ENCODE measurements around the gene SLC19A1.

The SLC19A1 gene

GRCh38 chr21:45516671-45517151, 25.5 kb downstream of the SLC19A1 start:
- no peak for DNase-seq (ENCODE audit: low read depth)

GRCh38 chr21:45516071-45516670, 26.1 kb downstream of the SLC19A1 start:
- DNase-seq (ENCODE audit: low read depth): no peak

GRCh38 chr21:45515241-45516061, 26.8 kb downstream of the SLC19A1 start:
- DNase-seq (ENCODE audit: low read depth): no peak

DNA sequence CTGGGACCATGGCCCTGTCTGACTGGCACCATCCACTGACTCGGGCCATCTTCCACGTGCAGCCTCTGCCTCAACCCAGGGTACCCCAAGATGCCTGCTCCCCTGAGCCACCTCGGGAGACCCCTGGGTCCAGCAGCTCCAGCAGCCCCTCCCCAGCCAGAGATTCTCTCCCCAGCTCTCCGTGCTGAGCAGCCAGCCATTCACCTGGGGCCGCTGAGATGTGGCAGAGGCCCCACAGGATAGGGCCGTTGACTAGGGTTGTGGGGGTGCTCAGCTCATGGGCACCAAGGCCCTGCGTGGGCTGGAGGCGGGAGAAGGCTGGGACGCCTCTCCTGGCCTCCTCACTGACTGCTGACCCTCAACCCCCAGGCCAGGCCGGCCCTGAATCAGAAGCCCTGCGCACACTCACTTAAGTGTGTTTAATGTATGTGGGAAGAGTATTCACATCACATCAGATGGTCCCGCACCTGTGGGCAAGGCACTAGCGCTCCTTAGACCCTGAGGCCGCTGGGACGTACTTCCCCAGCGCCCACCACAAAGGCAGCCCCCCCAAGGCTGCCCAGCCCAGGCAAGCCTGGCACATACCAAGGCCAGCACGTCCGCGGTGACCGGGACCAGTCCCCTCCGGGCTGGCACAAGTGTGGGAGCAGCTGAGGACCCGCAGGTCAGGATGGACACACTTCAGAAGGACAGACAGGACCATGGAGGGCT, 27.8 kb downstream of the SLC19A1 start:
- DNase-seq (ENCODE audit: low read depth): no peak

GRCh38 chr21:45513741-45514310, 28.4 kb downstream of the SLC19A1 start:
- no peak for DNase-seq (ENCODE audit: low read depth)

- no peak for DNase-seq (ENCODE audit: low read depth)
These were observed 29.1 kb downstream of the SLC19A1 start for GRCh38 chr21:45513003-45513717.

DNA sequence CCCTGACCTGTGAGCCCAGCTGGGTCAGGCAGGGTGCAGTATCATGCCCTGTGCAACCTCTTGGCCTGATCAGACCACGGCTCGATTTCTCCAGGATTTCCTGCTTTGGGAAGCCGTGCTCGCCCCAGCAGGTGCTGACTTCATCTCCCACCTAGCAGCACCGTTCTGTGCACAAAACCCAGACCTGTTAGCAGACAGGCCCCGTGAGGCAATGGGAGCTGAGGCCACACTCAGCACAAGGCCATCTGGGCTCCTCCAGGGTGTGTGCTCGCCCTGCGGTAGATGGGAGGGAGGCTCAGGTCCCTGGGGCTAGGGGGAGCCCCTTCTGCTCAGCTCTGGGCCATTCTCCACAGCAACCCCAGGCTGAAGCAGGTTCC, 29.6 kb downstream of the SLC19A1 start:
- DNase-seq (ENCODE audit: low read depth): no peak

DNA sequence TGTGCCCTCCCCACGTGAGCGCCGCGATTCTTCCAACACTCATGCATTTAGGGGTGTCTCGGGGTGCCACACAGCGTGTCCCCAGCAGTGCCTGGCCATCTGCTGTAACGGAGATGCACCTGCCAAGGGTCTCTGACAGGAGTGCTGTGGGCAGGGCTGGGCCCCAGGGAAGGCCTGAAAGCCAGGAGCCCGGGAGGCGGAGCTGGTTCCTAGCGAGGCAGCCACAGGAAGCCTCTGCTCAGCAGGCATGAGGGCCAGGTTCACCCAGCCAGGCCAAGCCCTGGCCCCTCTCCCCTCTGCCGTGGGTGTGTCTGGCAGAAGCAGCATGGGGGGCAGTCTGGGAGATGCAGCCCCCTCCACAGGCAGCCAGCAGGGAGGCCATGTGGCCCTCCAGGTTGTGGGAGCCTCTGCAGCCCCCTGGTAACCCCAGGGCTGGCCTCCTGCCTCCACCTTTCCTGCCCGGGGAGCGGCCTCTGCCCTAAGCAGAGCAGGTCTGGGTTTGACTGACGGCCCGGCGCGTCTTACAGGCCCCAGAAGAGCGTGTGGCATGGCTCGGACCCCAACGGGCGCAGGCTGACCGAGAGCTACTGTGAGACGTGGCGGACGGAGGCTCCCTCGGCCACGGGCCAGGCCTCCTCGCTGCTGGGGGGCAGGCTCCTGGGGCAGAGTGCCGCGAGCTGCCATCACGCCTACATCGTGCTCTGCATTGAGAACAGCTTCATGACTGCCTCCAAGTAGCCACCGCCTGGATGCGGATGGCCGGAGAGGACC, 30.4 kb downstream of the SLC19A1 start:
- no peak for DNase-seq (ENCODE audit: low read depth)

DNA sequence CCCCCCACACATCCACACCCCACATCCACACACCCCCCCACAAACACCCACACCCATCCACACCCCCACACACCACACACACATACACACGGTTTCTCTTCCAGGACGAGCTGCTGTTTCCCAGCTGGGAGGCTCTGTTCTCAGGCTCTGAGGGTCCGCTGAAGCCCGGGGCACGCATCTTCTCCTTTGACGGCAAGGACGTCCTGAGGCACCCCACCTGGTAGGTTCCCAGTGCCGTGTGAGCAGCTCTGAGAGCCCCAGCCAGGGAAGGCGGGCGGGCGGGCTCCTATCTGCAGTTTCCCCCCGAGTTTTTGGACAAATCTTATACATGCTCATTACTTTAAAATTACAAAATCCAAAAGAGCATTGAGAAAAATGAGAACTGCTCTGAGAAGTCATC, 31.2 kb downstream of the SLC19A1 start:
- no peak for DNase-seq (ENCODE audit: low read depth)

- DNase-seq (ENCODE audit: low read depth): no peak
These were observed 31.7 kb downstream of the SLC19A1 start for GRCh38 chr21:45510466-45510955.

DNA sequence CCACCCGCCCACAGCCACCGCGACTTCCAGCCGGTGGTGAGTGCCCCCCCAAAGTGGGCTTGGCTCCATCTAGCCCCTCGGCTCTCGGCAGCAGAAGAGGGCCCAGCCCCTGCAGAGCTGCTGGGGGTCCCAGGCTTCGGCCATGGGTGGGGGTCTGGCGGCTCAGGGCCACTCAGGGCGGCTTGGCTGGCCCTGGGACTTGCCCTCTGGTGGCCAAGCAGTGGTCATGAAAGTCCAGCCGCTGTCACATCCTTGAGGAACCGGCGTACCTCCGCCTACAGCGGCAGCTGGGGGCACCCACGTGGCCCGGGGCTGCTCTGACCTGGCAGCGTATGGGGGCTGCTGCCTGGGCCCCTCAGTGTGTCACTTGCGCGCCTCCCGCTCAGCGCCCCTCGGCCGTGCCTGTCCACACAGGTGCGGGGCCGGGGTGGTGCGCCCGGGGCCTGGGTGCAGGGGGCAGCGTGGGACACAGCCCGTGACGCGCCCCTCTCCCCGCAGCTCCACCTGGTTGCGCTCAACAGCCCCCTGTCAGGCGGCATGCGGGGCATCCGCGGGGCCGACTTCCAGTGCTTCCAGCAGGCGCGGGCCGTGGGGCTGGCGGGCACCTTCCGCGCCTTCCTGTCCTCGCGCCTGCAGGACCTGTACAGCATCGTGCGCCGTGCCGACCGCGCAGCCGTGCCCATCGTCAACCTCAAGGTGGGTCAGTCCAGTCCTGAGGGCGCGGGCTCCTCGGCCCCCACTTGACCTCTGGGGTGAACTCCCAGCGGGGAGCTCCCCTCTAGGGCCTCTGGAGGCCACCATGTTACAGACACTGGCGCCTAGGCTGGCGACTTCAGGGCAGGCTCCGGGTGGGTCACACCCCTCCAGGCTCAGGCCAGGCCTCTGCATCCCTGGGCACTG, 32.4 kb downstream of the SLC19A1 start:
- no peak for DNase-seq (ENCODE audit: low read depth)

- no peak for DNase-seq (ENCODE audit: low read depth)
These were observed 33.4 kb downstream of the SLC19A1 start for GRCh38 chr21:45508607-45509565.

DNA sequence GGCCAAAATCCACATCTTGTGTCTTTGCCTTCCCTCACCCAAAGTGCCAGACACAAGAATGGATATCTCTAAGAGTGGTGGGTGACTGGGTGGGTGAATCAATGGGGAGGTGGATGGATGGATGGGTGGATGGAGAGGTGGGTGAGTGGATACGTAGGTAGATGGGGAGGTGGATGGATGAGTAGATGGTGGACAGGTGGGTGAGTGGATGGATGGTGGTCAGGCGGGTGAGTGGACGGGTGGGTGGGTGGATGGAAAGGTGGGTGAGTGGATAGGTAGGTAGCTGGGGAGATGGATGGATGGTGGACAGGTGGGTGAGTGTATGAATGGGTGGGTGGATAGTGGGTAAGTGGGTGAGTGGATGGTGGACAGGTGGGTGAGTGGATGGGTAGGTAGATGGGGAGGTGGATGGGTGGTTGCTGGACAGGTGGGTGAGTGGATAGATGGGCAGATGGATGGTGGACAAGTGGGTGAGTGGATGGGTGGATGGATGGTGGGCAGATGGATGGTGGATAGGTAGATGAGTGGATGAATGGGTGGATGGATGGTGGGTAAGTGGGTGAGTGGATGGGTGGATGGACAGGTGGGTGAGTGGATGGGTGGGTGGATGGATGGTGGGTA, 34.2 kb downstream of the SLC19A1 start:
- DNase-seq (ENCODE audit: low read depth): no peak

DNA sequence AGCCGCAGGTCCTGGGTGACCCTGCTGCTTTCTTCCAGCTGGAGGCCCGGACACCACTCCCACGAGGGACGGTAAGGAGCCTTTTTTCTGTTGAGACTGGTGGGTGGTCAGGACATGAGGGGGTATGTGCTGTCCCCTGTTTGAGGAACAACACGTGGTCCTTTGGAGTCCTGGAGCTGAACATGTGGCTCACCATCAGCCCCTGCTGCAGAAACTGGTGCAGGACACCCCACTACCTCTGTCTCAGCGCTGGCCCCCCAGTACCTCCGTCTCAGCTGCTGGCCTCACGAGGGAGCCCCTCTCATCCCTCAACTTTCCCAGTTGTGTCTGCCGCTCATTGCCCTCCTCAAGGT, 34.7 kb downstream of the SLC19A1 start:
- DNase-seq (ENCODE audit: low read depth): no peak

- no peak for DNase-seq (ENCODE audit: low read depth)
These were observed 35.3 kb downstream of the SLC19A1 start for GRCh38 chr21:45506836-45507522.

- DNase-seq (ENCODE audit: low read depth): no peak
These were observed 35.9 kb downstream of the SLC19A1 start for GRCh38 chr21:45506241-45506817.

DNA sequence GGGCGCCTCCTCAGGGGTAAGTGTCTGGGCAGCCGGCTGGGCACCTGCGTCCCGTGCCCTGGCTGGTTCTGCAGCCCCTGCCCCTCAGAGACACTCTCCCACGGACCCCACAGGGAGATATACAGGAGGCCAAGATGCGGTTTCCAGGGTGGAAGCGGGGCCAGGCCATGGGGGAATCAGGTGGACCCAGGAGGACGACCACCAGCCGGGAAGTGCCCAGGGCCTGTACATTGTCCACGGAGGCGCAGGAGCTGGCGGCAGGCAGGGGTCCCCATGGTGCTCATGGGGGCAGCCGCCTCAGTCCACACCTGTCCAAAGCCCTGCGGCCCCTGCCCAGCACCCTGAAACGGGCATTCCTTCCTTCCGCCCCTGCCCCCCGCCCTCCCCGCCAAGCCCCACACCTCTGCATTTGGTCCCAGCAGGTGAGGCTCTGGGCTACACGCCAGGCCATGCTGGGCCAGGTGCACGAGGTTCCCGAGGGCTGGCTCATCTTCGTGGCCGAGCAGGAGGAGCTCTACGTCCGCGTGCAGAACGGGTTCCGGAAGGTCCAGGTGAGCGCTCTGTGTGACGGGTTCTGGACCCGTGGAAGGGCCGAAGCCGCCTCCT, 36.7 kb downstream of the SLC19A1 start:
- no peak for DNase-seq (ENCODE audit: low read depth)
